HG03039 (cell line): Measurements from ENCODE around the gene IL22RA1.

ENCODE experiments used
- ATAC-seq: cut with Tn5 transposase; IDR thresholded peaks from one replicate; pipeline ENCODE4 v1.9.1; 2021; ENCODE audit warnings: mild to moderate bottlenecking, moderate library complexity; ENCODE audit not compliant: unreplicated experiment

Gene IL22RA1

GRCh38 chr1:24142546-24143534 lies at the start of gene IL22RA1:
Gene IL22RA1, minus strand, starts transcription at chr1:24143140. Its CDS starts 58 bp downstream, at chr1:24143082.
- ATAC-seq, result no peak

GRCh38 chr1:24191860-24192259 lies 48.9 kb upstream of the IL22RA1 start:
- no peak for ATAC-seq

- ATAC-seq, result peak; percentile 25
Measured at GRCh38 chr1:24190983-24191461, 48.1 kb upstream of the IL22RA1 start.

- no peak for ATAC-seq
Measured at GRCh38 chr1:24189528-24189927, 46.6 kb upstream of the IL22RA1 start.

- peak; percentile 34 for ATAC-seq
Measured at GRCh38 chr1:24186993-24187790, 44.3 kb upstream of the IL22RA1 start, which contains the start of gene IFNLR1. Gene IFNLR1, minus strand, starts transcription at chr1:24187289. Its CDS starts 41 bp downstream, at chr1:24187248.

- no peak for ATAC-seq
Measured at GRCh38 chr1:24186711-24186992, 43.7 kb upstream of the IL22RA1 start.

GRCh38 chr1:24186031-24186710 lies 43.2 kb upstream of the IL22RA1 start:
- ATAC-seq, result no peak

GRCh38 chr1:24185076-24185475 lies 42.1 kb upstream of the IL22RA1 start:
- ATAC-seq, result no peak

- no peak for ATAC-seq
Measured at GRCh38 chr1:24182061-24182460, 39.1 kb upstream of the IL22RA1 start.

GRCh38 chr1:24181619-24182018 lies 38.7 kb upstream of the IL22RA1 start:
- ATAC-seq, result no peak

- ATAC-seq, result no peak
Measured at GRCh38 chr1:24180676-24181075, 37.7 kb upstream of the IL22RA1 start.

GRCh38 chr1:24179251-24179840 lies 36.4 kb upstream of the IL22RA1 start:
- no peak for ATAC-seq

GRCh38 chr1:24178407-24178806 lies 35.5 kb upstream of the IL22RA1 start:
- ATAC-seq, result no peak

- ATAC-seq, result no peak
Measured at GRCh38 chr1:24177161-24177560, 34.2 kb upstream of the IL22RA1 start.

GRCh38 chr1:24175033-24175755 lies 32.3 kb upstream of the IL22RA1 start:
- no peak for ATAC-seq

- ATAC-seq, result no peak
Measured at GRCh38 chr1:24173638-24174575, 31.0 kb upstream of the IL22RA1 start.

GRCh38 chr1:24172598-24172997 lies 29.7 kb upstream of the IL22RA1 start:
- ATAC-seq, result no peak

GRCh38 chr1:24169286-24169685 lies 26.3 kb upstream of the IL22RA1 start:
- no peak for ATAC-seq

- ATAC-seq, result no peak
Measured at GRCh38 chr1:24168245-24168644, 25.3 kb upstream of the IL22RA1 start.
